DND-41 (cell line): Measurements from ENCODE around the gene NTRK1.

Experiments
- ATAC-seq: fragments of 200-7000 bp; cut with Tn5 transposase; 3 replicates; pipeline ENCODE4 v1.9.1; 2021; ENCODE audit warnings: low read depth; ENCODE audit not compliant: insufficient read depth
- DNase-seq: peaks from one replicate; pipeline ENCODE4 v3.0.0-alpha.2; 2020
- H2AFZ ChIP-seq: 2 replicates; pipeline ENCODE4 v1.6.0; 2012; ENCODE audit warnings: low read depth, low read length
- H3K27ac ChIP-seq: 2 replicates; pipeline ENCODE4 v1.5.1; 2012; ENCODE audit warnings: low read length, inconsistent platforms
- H3K27me3 ChIP-seq: fragments of 200-600 bp; sonication (generic); 2 replicates; pipeline ENCODE4 v1.6.0; 2012; ENCODE audit warnings: low read length, mild to moderate bottlenecking, inconsistent platforms; ENCODE audit not compliant: insufficient read depth, poor library complexity
- H3K36me3 ChIP-seq: 2 replicates; pipeline ENCODE4 v1.5.1; 2012; ENCODE audit warnings: low read length, inconsistent platforms; ENCODE audit not compliant: insufficient read depth
- H3K4me1 ChIP-seq: 2 replicates; pipeline ENCODE4 v1.5.1; 2012; ENCODE audit warnings: mild to moderate bottlenecking, low read length; ENCODE audit not compliant: insufficient read depth
- H3K4me2 ChIP-seq: 2 replicates; pipeline ENCODE4 v1.6.0; 2012; ENCODE audit warnings: mild to moderate bottlenecking, moderate library complexity, low read length, inconsistent platforms; ENCODE audit not compliant: insufficient read depth
- H3K4me3 ChIP-seq, 2 experiments: fragments of 200-600 bp in 1 of 2; shearing (Covaris generic) in 1 of 2; 2 replicates each; pipeline ENCODE4 v1.5.1; 2012 to 2016; ENCODE audit warnings: inconsistent platforms in 2 of 2, low read length in 2 of 2, mild to moderate bottlenecking in 2 of 2, low read depth in 1 of 2, moderate library complexity in 1 of 2
- H3K79me2 ChIP-seq: 2 replicates; pipeline ENCODE4 v1.6.0; 2012; ENCODE audit warnings: low read length, inconsistent platforms; ENCODE audit not compliant: insufficient read depth
- H3K9ac ChIP-seq: 2 replicates; pipeline ENCODE4 v1.6.0; 2012; ENCODE audit warnings: low read depth, mild to moderate bottlenecking, inconsistent platforms, low read length, moderate library complexity
- H3K9me3 ChIP-seq: 2 replicates; pipeline ENCODE4 v1.5.1; 2012; ENCODE audit warnings: low read length, moderate library complexity, mild to moderate bottlenecking, inconsistent platforms; ENCODE audit not compliant: insufficient read depth, severe bottlenecking
- H4K20me1 ChIP-seq: 2 replicates; pipeline ENCODE4 v1.6.0; 2012; ENCODE audit warnings: low read length; ENCODE audit not compliant: insufficient read depth
- CTCF ChIP-seq: IDR thresholded peaks from 2 replicates; pipeline ENCODE4 v1.5.1; 2012; ENCODE audit warnings: borderline replicate concordance, low read length, moderate library complexity, mild to moderate bottlenecking; ENCODE audit not compliant: poor library complexity, severe bottlenecking; ENCODE audit errors: extremely low read depth
- EZH2 ChIP-seq: IDR thresholded peaks from 3 replicates; pipeline ENCODE4 v1.6.1; 2012; ENCODE audit warnings: borderline replicate concordance, low read depth, mild to moderate bottlenecking, moderate library complexity, low read length, inconsistent platforms; ENCODE audit not compliant: severe bottlenecking

The NTRK1 gene

GRCh38 chr1:156877433-156878170 is 16.9 kb downstream of the NTRK1 start:
- Histone ChIP-seq H3K36me3 (no peaks in the 10 kb centered on the region), H3K9me3 (no peaks in the 10 kb centered on the region), H2AFZ (no peak overlapping the region), H3K4me1 (no peaks in the 10 kb centered on the region), H3K27me3 (peaks cover 15% of the 10 kb centered on the region), H3K4me2 (no peak overlapping the region), H3K27ac (no peak overlapping the region), H4K20me1 (no peaks in the 10 kb centered on the region), H3K79me2 (no peaks in the 10 kb centered on the region), H3K4me3 (no peak overlapping the region), H3K9ac (no peak overlapping the region)
- DNase-seq (no peak), ATAC-seq (no peak)
- TF ChIP-seq CTCF, result no peak
- TF ChIP-seq EZH2, result no peak

GRCh38 chr1:156879876-156880275 is 19.2 kb downstream of the NTRK1 start:
- Histone ChIP-seq H3K9ac (no peak overlapping the region), H3K79me2 (no peaks in the 10 kb centered on the region), H2AFZ (no peak overlapping the region), H4K20me1 (no peaks in the 10 kb centered on the region), H3K9me3 (no peaks in the 10 kb centered on the region), H3K4me1 (no peaks in the 10 kb centered on the region), H3K4me2 (no peak overlapping the region), H3K27me3 (peaks cover 15% of the 10 kb centered on the region), H3K36me3 (no peaks in the 10 kb centered on the region), H3K4me3 (no peak overlapping the region), H3K27ac (no peak overlapping the region)
- DNase-seq, result no peak
- no peak for ATAC-seq
- TF ChIP-seq EZH2 (no peak), CTCF (no peak)

GRCh38 chr1:156880473-156880872 is 19.8 kb downstream of the NTRK1 start:
- Histone ChIP-seq H4K20me1 (0 out of 2 replicates have a peak, but pooled peaks cover under 1% of the 10 kb centered on the region), H3K36me3 (no peaks in the 10 kb centered on the region), H3K27me3 (peaks cover 17% of the 10 kb centered on the region), H3K4me1 (no peaks in the 10 kb centered on the region), H2AFZ (no peak overlapping the region), H3K9ac (no peak overlapping the region), H3K27ac (no peak overlapping the region), H3K9me3 (no peaks in the 10 kb centered on the region), H3K4me2 (no peak overlapping the region), H3K79me2 (no peaks in the 10 kb centered on the region), H3K4me3 (no peak overlapping the region)
- no peak for TF ChIP-seq CTCF
- ATAC-seq (no peak), DNase-seq (no peak)

GRCh38 chr1:156881101-156881500 is 20.4 kb downstream of the NTRK1 start:
- Histone ChIP-seq H3K4me2 (no peak overlapping the region), H3K4me3 (no peak overlapping the region), H4K20me1 (peaks cover 3% of the 10 kb centered on the region; the same call in 1 of the 2 replicates), H2AFZ (no peak overlapping the region), H3K9ac (no peak overlapping the region), H3K79me2 (no peaks in the 10 kb centered on the region), H3K27me3 (peaks cover 22% of the 10 kb centered on the region), H3K27ac (no peak overlapping the region), H3K4me1 (no peaks in the 10 kb centered on the region), H3K36me3 (no peaks in the 10 kb centered on the region), H3K9me3 (no peaks in the 10 kb centered on the region)
- ATAC-seq, result no peak
- DNase-seq, result no peak
- TF ChIP-seq EZH2 (no peak), CTCF (no peak)
